Measurements from ENCODE around the gene CKMT1B. TPM values are rescaled to one million over a fixed set of nuclear protein-coding genes. Genes with fewer than 3 reads are reported as not detected.

CKMT1B gene
- total RNA-seq = not detected in 2 replicates

GRCh38 chr15:43593328-43594190 lies at the start of gene CKMT1B:
CKMT1B (plus strand) TSS chr15:43594027; CDS start chr15:43594219, 192 bp downstream.

GRCh38 chr15:43589778-43590466 lies 3.9 kb upstream of the CKMT1B start, which contains the start of gene PPIP5K1:
PPIP5K1 (minus strand) TSS chr15:43590208; CDS start chr15:43584504, 5,704 bp downstream.

GRCh38 chr15:43618700-43619099 lies 24.9 kb downstream of the CKMT1B start, which contains the start of gene STRC:
STRC (minus strand) TSS chr15:43618800; CDS start chr15:43618722, 78 bp downstream.

Other genes with a start within 250 kb of the CKMT1B start
- 12.5 and 15.7 TPM in 2 replicates for gene ZSCAN29, start 223.0 kb upstream of the CKMT1B start, total RNA-seq
- 7.0 and 12.5 TPM in 2 replicates for gene TUBGCP4, start 222.9 kb upstream of the CKMT1B start, total RNA-seq
- 26.4 and 86.3 TPM in 2 replicates for gene TP53BP1, start 100.9 kb upstream of the CKMT1B start, total RNA-seq
- gene MAP1A, start 76.4 kb upstream of the CKMT1B start, total RNA-seq = 0.31 and 0.32 TPM in 2 replicates
- 14.1 and 42.9 TPM in 2 replicates for gene PPIP5K1, start 3.8 kb upstream of the CKMT1B start, total RNA-seq
- 0.06 TPM in 1 of 2 replicates, not detected in the other for gene STRC, start 24.8 kb downstream of the CKMT1B start, total RNA-seq
- 0.97 and 2.1 TPM in 2 replicates for gene CATSPER2, start 54.8 kb downstream of the CKMT1B start, total RNA-seq
- not detected in 2 replicates for gene CKMT1A, start 99.8 kb downstream of the CKMT1B start, total RNA-seq
- 103 and 270 TPM in 2 replicates for gene PDIA3, start 152.4 kb downstream of the CKMT1B start, total RNA-seq
- 3.1 and 5.4 TPM in 2 replicates for gene ELL3, start 182.9 kb downstream of the CKMT1B start, total RNA-seq
- 294 and 418 TPM in 2 replicates for gene SERF2, start 198.3 kb downstream of the CKMT1B start, total RNA-seq
- not detected in 2 replicates for gene SERINC4, start 206.2 kb downstream of the CKMT1B start, total RNA-seq
- gene HYPK, start 206.6 kb downstream of the CKMT1B start, total RNA-seq = 5.5 and 6.8 TPM in 2 replicates
- gene MFAP1, start 230.7 kb downstream of the CKMT1B start, total RNA-seq = 18.9 and 36.4 TPM in 2 replicates
- gene WDR76, start 233.0 kb downstream of the CKMT1B start, total RNA-seq = 11.0 and 13.4 TPM in 2 replicates

All from bladder microvascular endothelial cell (primary cell).